IMR-90 (cell line): ENCODE data around the gene ECPAS. TPM values are rescaled to one million over a fixed set of nuclear protein-coding genes. Genes with fewer than 3 reads are reported as not detected.
A peak's percentile ranks its signal among the peaks of the same experiment; 100 is the strongest.

Experiments used
- ATAC-seq: fragments of 200-7000 bp; cut with Tn5 transposase; 2 replicates; pipeline ENCODE4 v1.9.1; 2020; ENCODE audit warnings: low read depth, mild to moderate bottlenecking, moderate library complexity
- BruUV-seq: library from RNA; stranded (reverse); fragments of 400-500 nt; replicated peaks from 2 replicates; lab custom pipeline; 2021; lab: Mats Ljungman, UMichigan
- CTCF ChIA-PET: fragments of 300-600 bp; formaldehyde crosslinking; extraction: SDS; loops from one replicate; lab custom pipeline; 2021; ENCODE audit warnings: antibody characterized with exemption; lab: Yijun Ruan, JAX
- POLR2A ChIA-PET: fragments of 300-600 bp; sonication (Branson Sonifier 250); formaldehyde crosslinking; loops from one replicate; lab custom pipeline; 2022; ENCODE audit warnings: antibody characterized with exemption; ENCODE audit not compliant: unreplicated experiment; lab: Charles Lee
- DNase-seq: peaks from one replicate; pipeline ENCODE4 v3.0.0; 2013
- H2AFZ ChIP-seq: replicated peaks from 2 replicates; pipeline ENCODE3; 2013; ENCODE audit warnings: low read length, mild to moderate bottlenecking; ENCODE audit not compliant: poor library complexity
- H2AK5ac ChIP-seq: 2 replicates; pipeline ENCODE4 v1.6.1; 2013; ENCODE audit warnings: low read depth, low read length, inconsistent platforms
- H2AK9ac ChIP-seq: replicated peaks from 2 replicates; pipeline ENCODE3; 2013; ENCODE audit warnings: mild to moderate bottlenecking, low read depth, low read length, moderate library complexity; ENCODE audit not compliant: poor library complexity
- H2BK120ac ChIP-seq: 2 replicates; pipeline ENCODE4 v1.6.1; 2013; ENCODE audit warnings: low read depth, low read length, inconsistent platforms
- H2BK15ac ChIP-seq: 3 replicates; pipeline ENCODE4 v1.6.1; 2013; ENCODE audit warnings: low read depth, low read length, inconsistent platforms
- H2BK20ac ChIP-seq: 2 replicates; pipeline ENCODE4 v1.6.1; 2013; ENCODE audit warnings: low read depth, mild to moderate bottlenecking, inconsistent platforms, low read length, moderate library complexity
- H2BK5ac ChIP-seq: 2 replicates; pipeline ENCODE4 v1.6.1; 2013; ENCODE audit warnings: mild to moderate bottlenecking, low read depth, low read length, inconsistent platforms; ENCODE audit not compliant: poor library complexity, severe bottlenecking
- H3K14ac ChIP-seq: replicated peaks from 2 replicates; pipeline ENCODE4 v1.6.1; 2013; ENCODE audit warnings: low read depth, low read length, inconsistent platforms
- H3K18ac ChIP-seq: 2 replicates; pipeline ENCODE4 v1.6.1; 2013; ENCODE audit warnings: low read depth, low read length, control low read depth
- H3K23ac ChIP-seq: 2 replicates; pipeline ENCODE4 v1.6.1; 2013; ENCODE audit warnings: low read depth, low read length, inconsistent platforms
- H3K27ac ChIP-seq: 2 replicates; pipeline ENCODE4 v1.5.1; 2013; ENCODE audit warnings: mild to moderate bottlenecking, control low read depth, low read length; ENCODE audit not compliant: insufficient read depth
- H3K27me3 ChIP-seq: 2 replicates; pipeline ENCODE4 v1.6.1; 2013; ENCODE audit warnings: low read length; ENCODE audit not compliant: control insufficient read depth, insufficient read depth
- H3K36me3 ChIP-seq: 2 replicates; pipeline ENCODE4 v1.6.1; 2013; ENCODE audit warnings: low read length, mixed read lengths; ENCODE audit not compliant: control insufficient read depth, insufficient read depth
- H3K4ac ChIP-seq: 2 replicates; pipeline ENCODE4 v1.6.1; 2013; ENCODE audit warnings: low read depth, low read length, inconsistent platforms
- H3K4me1 ChIP-seq: 2 replicates; pipeline ENCODE4 v1.6.1; 2013; ENCODE audit warnings: low read length, mixed read lengths; ENCODE audit not compliant: control insufficient read depth, insufficient read depth
- H3K4me2 ChIP-seq: 2 replicates; pipeline ENCODE4 v1.6.1; 2013; ENCODE audit warnings: low read depth, mild to moderate bottlenecking, control low read depth, low read length, moderate library complexity
- H3K4me3 ChIP-seq: 2 replicates; pipeline ENCODE4 v1.5.1; 2013; ENCODE audit warnings: low read depth, mild to moderate bottlenecking, control low read depth, low read length, moderate library complexity; ENCODE audit not compliant: insufficient read depth
- H3K56ac ChIP-seq: 2 replicates; pipeline ENCODE4 v1.6.1; 2013; ENCODE audit warnings: low read length, inconsistent platforms; ENCODE audit not compliant: insufficient read depth; ENCODE audit errors: extremely low read depth
- H3K79me1 ChIP-seq, 2 experiments: 2 replicates each; pipeline ENCODE4 v1.6.1; 2013; ENCODE audit warnings: low read length in 2 of 2, inconsistent platforms in 1 of 2, low read depth in 1 of 2
- H3K9ac ChIP-seq: 2 replicates; pipeline ENCODE4 v1.6.1; 2013; ENCODE audit warnings: low read depth, low read length, control low read depth
- H3K9me1 ChIP-seq: 2 replicates; pipeline ENCODE4 v1.6.1; 2013; ENCODE audit warnings: low read length, inconsistent platforms; ENCODE audit not compliant: insufficient read depth
- H3K9me3 ChIP-seq: 2 replicates; pipeline ENCODE4 v1.6.1; 2013; ENCODE audit warnings: low read length; ENCODE audit not compliant: control insufficient read depth, insufficient read depth
- H4K20me1 ChIP-seq: 2 replicates; pipeline ENCODE4 v1.6.1; 2013; ENCODE audit warnings: low read length, inconsistent platforms; ENCODE audit not compliant: insufficient read depth
- H4K5ac ChIP-seq: 2 replicates; pipeline ENCODE4 v1.6.1; 2013; ENCODE audit warnings: mild to moderate bottlenecking, low read depth, low read length, control low read depth
- H4K8ac ChIP-seq, 2 experiments: 2 replicates each; pipeline ENCODE4 v1.6.1; 2013; ENCODE audit warnings: low read depth in 2 of 2, low read length in 2 of 2, control low read depth in 1 of 2, inconsistent platforms in 1 of 2
- H4K91ac ChIP-seq: 2 replicates; pipeline ENCODE4 v1.6.1; 2013; ENCODE audit warnings: low read depth, low read length, inconsistent platforms; ENCODE audit not compliant: insufficient read depth
- CEBPB ChIP-seq: IDR thresholded peaks from 2 replicates; pipeline ENCODE4 v1.6.1; 2012; ENCODE audit warnings: low read depth, low read length, improper control_type of control experiment
- POLR2A ChIP-seq: IDR thresholded peaks from 2 replicates; pipeline ENCODE4 v1.6.1; 2012; ENCODE audit warnings: mild to moderate bottlenecking, low read depth, low read length
- WGBS, 2 experiments: methylation state at CpG; one replicate each; pipeline versions ENCODE4 v1.1.5 to v1.1.7; 2013; ENCODE audit warnings: missing lambda C conversion rate in 2 of 2; ENCODE audit not compliant: insufficient read length in 1 of 2; ENCODE audit errors: extremely low coverage in 2 of 2; 5-methylcytosine and 5-hydroxymethylcytosine counted together
- dilution Hi-C: fragments of 300-500 bp; cut with HindIII; formaldehyde crosslinking; loops from one replicate; pipeline ENCODE4 v1.14.3; 2018; ENCODE audit warnings: low sequenced_read_pairs; ENCODE audit not compliant: unreplicated experiment
- in situ Hi-C: fragments of 300-500 bp; cut with MboI; formaldehyde crosslinking; loops from 3 replicates; pipeline ENCODE4 v1.14.3; 2019; ENCODE audit warnings: low sequenced_read_pairs, inconsistent platforms, mixed read lengths
- intact Hi-C: fragments of 100-400 bp; cut with micrococcal nuclease; formaldehyde crosslinking; loops from 2 replicates; pipeline ENCODE4 v1.10.0; 2022
- polyA plus RNA-seq, 3 experiments: library from polyadenylated mRNA; depleted of rRNA; stranded (reverse); fragments of >200 nt; gene quantifications; 2 replicates each; pipeline ENCODE4 v1.2.3, GENCODE V29; 2012; ENCODE audit warnings: low replicate concordance in 1 of 3
- total RNA-seq: library from RNA; depleted of rRNA; stranded (reverse); fragments of >200 nt; gene quantifications from 2 replicates; pipeline ENCODE4 v1.2.3, GENCODE V29; 2012

The ECPAS gene
- total and polyA plus RNA-seq, 2 of the 4 experiments (the other 2 are of a cell fraction) = 20.1 to 54.8 TPM

GRCh38 chr9:111481885-111482636 is 2.1 kb downstream of the ECPAS start:
- H3K4me3 ChIP-seq = peak overlapping the region; percentile 75
- peak overlapping the region; percentile 38 for H2AK9ac ChIP-seq
- H3K4ac ChIP-seq = peak overlapping the region; percentile 27; the same call in 1 of the 2 replicates
- H3K14ac ChIP-seq = peak overlapping the region; percentile 33; the same call in 1 of the 2 replicates
- H3K27ac ChIP-seq = peak overlapping the region; percentile 43; the same call in 1 of the 2 replicates
- peaks cover 6 to 45% of the 10 kb centered on the region in 2 experiments for H3K79me1 ChIP-seq
- no TSS peak for BruUV-seq
- no peak overlapping the region; the same call in 2 of the 3 replicates for H2BK15ac ChIP-seq
- H2AK5ac ChIP-seq = peak overlapping the region; percentile 17
- dilution Hi-C loops (no loop called here), in situ Hi-C loops (no loop called here), intact Hi-C loops (no loop called here)
- H2BK20ac ChIP-seq = no peak overlapping the region
- H3K56ac ChIP-seq = no peak overlapping the region
- no peak overlapping the region for H2AFZ ChIP-seq
- no peaks in the 10 kb centered on the region for H3K27me3 ChIP-seq
- peak overlapping the region; percentile 66; the same call in 1 of the 2 replicates for H3K23ac ChIP-seq
- H3K4me1 ChIP-seq = peaks cover 2% of the 10 kb centered on the region; the same call in 1 of the 2 replicates
- CTCF ChIA-PET = interaction anchor here (0.5 kb wide), 1 partner anchor 23 kb away, joined by 4 read pairs; no protein-coding TSS in a partner anchor
- H2BK5ac ChIP-seq = peak overlapping the region; percentile 25
- no peak for ATAC-seq
- no CpG with 5 or more reads among the region's 13 CpGs for WGBS, 2 experiments
- peak overlapping the region in 1 of 2 experiments; percentile 42; a peak in 2 of 4 replicates for H4K8ac ChIP-seq
- no peak overlapping the region for H2BK120ac ChIP-seq
- H3K36me3 ChIP-seq = no peaks in the 10 kb centered on the region
- TF ChIP-seq POLR2A = no peak
- peak; percentile 87 for TF ChIP-seq CEBPB
- H3K9ac ChIP-seq = peak overlapping the region; percentile 15; the same call in 1 of the 2 replicates
- H3K9me3 ChIP-seq = no peaks in the 10 kb centered on the region
- H4K91ac ChIP-seq = peak overlapping the region; percentile 26
- H4K20me1 ChIP-seq = peaks cover 53% of the 10 kb centered on the region
- H4K5ac ChIP-seq = no peak overlapping the region
- peaks cover 10% of the 10 kb centered on the region; the same call in 1 of the 2 replicates for H3K9me1 ChIP-seq
- POLR2A ChIA-PET = no interaction called here
- no peak overlapping the region for H3K18ac ChIP-seq
- DNase-seq = peak; percentile 63
- peak overlapping the region; percentile 70 for H3K4me2 ChIP-seq
